Activated naive CD4-positive, alpha-beta T cell treated with anti-CD3 and anti-CD28 coated beads, Interleukin-2, amount 10 ng/mL, durations not matched to agents 7 days and 5 days (primary cell): ENCODE measurements around the gene ZNF263.

ENCODE experiments used
- CTCF ChIA-PET: fragments of 350-600 bp; sonication (Branson Sonifier 250); formaldehyde crosslinking; loops from one replicate; lab custom pipeline; 2021; ENCODE audit warnings: antibody characterized with exemption; lab: Charles Lee
- DNase-seq: peaks from one replicate; pipeline ENCODE4 v3.0.0-alpha.2; 2020
- H3K27ac Mint-ChIP-seq: one replicate; pipeline ENCODE4 v1.8.0; 2021; ENCODE audit warnings: mild to moderate bottlenecking, moderate library complexity, mixed read lengths
- H3K27me3 Mint-ChIP-seq: one replicate; pipeline ENCODE4 v1.8.0; 2021; ENCODE audit warnings: mild to moderate bottlenecking, mixed read lengths
- H3K36me3 Mint-ChIP-seq: one replicate; pipeline ENCODE4 v1.8.0; 2021; ENCODE audit warnings: mixed read lengths
- H3K4me1 Mint-ChIP-seq: one replicate; pipeline ENCODE4 v1.8.0; 2021; ENCODE audit warnings: mixed read lengths
- H3K4me3 Mint-ChIP-seq: one replicate; pipeline ENCODE4 v1.8.0; 2021; ENCODE audit warnings: mild to moderate bottlenecking, moderate library complexity, mixed read lengths
- H3K9me3 Mint-ChIP-seq: one replicate; pipeline ENCODE4 v1.8.0; 2021; ENCODE audit warnings: mixed read lengths

The ZNF263 gene

DNA sequence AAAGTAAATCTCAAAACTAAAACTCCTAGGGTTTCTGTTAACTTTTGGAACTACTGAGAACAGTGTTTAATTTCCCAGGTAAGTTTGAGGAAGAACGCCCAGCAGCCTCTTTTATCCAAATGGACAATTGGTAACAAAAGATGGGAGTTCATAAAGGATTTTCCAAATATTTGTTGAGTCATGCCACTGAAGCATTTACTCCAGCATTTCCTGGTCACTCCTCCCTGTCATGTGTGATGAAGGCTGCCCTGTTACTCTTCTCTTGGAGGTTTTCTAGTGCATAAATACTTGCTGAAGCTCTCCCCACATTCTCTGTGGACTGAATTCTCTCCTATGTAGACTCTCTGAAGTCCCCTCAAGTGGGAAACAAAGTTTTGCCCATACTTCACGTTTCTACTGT is 38.5 kb downstream of the ZNF263 start:
- no peak overlapping the region for H3K4me3 Mint-ChIP-seq
- no peaks in the 10 kb centered on the region for H3K27me3 Mint-ChIP-seq
- CTCF ChIA-PET, result no interaction called here
- no peak for DNase-seq
- H3K4me1 Mint-ChIP-seq, result no peaks in the 10 kb centered on the region
- H3K36me3 Mint-ChIP-seq, result peaks cover 34% of the 10 kb centered on the region
- peaks cover 58% of the 10 kb centered on the region for H3K9me3 Mint-ChIP-seq
- H3K27ac Mint-ChIP-seq, result no peak overlapping the region

- Mint-ChIP-seq H3K36me3 (no peaks in the 10 kb centered on the region), H3K27me3 (no peaks in the 10 kb centered on the region), H3K9me3 (peaks cover 26% of the 10 kb centered on the region), H3K4me1 (no peaks in the 10 kb centered on the region), H3K27ac (no peak overlapping the region), H3K4me3 (no peak overlapping the region)
- DNase-seq, result no peak
- CTCF ChIA-PET, result no interaction called here
Observed at GRCh38 chr16:3327514-3327913, 44.2 kb downstream of the ZNF263 start.

GRCh38 chr16:3328104-3328503 is 44.8 kb downstream of the ZNF263 start:
- DNase-seq, result no peak
- H3K4me3 Mint-ChIP-seq, result no peak overlapping the region
- CTCF ChIA-PET, result no interaction called here
- H3K27ac Mint-ChIP-seq, result no peak overlapping the region
- H3K36me3 Mint-ChIP-seq, result no peaks in the 10 kb centered on the region
- H3K9me3 Mint-ChIP-seq, result peaks cover 22% of the 10 kb centered on the region
- H3K27me3 Mint-ChIP-seq, result no peaks in the 10 kb centered on the region
- no peaks in the 10 kb centered on the region for H3K4me1 Mint-ChIP-seq

DNA sequence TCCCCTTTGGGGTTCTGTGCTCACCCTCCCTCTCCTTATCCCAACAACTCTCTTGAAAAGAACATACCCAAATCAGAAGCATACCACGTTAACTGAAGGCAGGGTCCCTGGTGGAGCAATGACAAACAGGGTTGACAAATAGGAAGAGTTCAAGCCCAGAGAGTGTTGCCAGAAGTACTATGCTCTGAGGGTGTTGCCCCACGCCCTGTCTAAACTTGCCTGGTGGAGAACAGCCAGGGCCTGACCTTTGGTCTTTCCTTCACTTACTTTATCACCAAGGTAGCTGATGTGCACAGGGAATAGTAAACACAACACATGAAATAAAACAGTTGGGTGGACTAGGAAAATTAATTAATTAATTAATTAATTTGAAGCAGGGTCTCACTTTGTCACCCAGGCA is 45.4 kb downstream of the ZNF263 start:
- peaks cover 21% of the 10 kb centered on the region for H3K9me3 Mint-ChIP-seq
- CTCF ChIA-PET, result no interaction called here
- H3K27ac Mint-ChIP-seq, result no peak overlapping the region
- DNase-seq, result no peak
- H3K4me3 Mint-ChIP-seq, result no peak overlapping the region
- H3K4me1 Mint-ChIP-seq, result no peaks in the 10 kb centered on the region
- H3K36me3 Mint-ChIP-seq, result no peaks in the 10 kb centered on the region
- H3K27me3 Mint-ChIP-seq, result no peaks in the 10 kb centered on the region
